Activated CD4-positive, alpha-beta T cell treated with anti-CD3 and anti-CD28 coated beads, Interleukin-2, Interleukin-6, amounts not matched to agents 100 ng/mL and 50 ng/mL, durations not matched to agents 16 hours and 8 hours (primary cell): ENCODE measurements around the gene HS1BP3.
A peak's percentile ranks its signal among the peaks of the same experiment; 100 is the strongest.

Experiments used
- DNase-seq: peaks from one replicate; pipeline ENCODE4 v3.0.0-alpha.2; 2020

Gene HS1BP3

DNA sequence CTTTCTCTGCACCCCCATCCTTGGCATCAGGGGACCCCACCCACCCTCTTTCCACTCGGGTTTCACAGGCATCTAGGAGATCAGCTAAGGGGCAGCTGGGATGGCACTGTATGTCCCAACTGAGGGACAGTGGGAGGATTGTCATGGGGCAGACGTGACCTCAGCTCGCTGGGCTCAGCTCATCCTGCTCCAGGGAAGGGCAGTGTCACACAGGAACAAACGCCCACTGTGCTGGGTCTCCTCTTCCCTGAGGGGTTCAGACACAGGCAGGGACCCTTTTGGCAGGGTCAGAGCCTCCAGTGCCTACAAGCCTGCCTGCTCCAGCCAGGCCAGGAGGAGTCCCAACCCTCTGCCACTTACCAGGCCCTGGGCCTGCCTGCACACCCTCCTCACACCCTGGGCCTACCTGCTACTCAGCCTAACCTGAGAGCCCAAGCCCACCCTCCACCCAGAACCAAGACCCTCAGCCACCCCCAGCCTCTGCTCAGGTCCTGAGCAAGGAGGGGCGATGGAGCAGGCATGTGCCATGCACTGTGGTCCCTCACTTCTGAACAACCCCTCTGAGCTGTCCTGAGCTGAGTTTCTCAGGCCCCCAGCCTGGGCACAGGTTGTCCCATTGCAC is 68.2 kb downstream of the HS1BP3 start:
- DNase-seq, result no peak

DNA sequence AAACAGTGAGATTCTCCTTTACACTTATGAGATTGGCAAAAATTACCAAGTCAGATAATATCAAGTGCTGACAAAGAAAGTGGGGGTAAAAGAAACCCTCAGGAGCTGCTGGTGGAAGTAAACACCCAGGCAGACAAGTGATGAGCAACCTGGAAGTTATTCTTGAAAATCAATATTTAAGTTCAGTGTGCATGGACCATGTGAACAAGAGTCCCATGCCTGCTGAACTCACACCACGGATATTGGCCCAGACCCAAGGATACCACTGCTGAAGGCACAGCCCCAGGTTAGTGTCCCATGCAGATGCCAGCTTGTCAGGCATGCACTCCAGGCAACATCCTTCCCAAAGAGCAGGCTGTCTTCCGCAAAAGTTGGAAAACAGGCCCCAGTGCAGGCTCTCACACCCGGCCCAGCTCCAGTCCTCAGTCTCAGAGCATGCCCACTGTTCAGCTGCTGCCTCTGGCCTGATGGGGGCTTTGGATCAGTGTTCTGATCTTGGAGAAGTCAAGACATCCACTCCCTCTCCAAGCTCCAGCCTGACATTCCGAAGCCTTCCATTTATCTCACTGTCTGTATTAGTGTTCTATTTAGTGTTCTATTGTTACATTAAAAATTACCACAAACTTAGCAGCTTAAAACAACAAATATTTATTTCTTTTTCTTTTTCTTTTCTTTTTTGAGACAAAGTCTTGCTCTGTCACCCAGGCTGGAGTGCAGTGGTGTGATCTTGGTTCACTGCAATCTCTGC is 70.0 kb downstream of the HS1BP3 start:
- no peak for DNase-seq

DNA sequence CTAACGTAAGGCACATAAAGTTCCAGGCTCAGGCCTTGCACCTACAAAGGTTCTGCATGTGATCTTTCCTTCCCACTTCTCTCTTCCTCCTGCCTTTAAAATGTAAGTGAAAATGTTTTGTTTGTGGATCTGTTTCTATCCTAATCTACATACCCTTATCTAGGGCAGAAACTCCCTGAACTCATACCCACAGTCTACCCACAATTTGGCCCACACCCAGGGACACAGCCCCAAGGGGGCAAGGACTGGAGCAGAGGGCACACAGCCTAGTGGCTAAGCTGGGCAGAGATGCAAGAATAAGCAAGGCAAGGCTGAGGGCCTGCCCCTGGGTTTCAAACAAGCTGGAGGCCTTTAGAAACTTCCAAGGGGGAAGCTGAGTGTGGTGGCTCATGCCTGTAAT is 71.0 kb downstream of the HS1BP3 start:
- DNase-seq, result no peak

DNA sequence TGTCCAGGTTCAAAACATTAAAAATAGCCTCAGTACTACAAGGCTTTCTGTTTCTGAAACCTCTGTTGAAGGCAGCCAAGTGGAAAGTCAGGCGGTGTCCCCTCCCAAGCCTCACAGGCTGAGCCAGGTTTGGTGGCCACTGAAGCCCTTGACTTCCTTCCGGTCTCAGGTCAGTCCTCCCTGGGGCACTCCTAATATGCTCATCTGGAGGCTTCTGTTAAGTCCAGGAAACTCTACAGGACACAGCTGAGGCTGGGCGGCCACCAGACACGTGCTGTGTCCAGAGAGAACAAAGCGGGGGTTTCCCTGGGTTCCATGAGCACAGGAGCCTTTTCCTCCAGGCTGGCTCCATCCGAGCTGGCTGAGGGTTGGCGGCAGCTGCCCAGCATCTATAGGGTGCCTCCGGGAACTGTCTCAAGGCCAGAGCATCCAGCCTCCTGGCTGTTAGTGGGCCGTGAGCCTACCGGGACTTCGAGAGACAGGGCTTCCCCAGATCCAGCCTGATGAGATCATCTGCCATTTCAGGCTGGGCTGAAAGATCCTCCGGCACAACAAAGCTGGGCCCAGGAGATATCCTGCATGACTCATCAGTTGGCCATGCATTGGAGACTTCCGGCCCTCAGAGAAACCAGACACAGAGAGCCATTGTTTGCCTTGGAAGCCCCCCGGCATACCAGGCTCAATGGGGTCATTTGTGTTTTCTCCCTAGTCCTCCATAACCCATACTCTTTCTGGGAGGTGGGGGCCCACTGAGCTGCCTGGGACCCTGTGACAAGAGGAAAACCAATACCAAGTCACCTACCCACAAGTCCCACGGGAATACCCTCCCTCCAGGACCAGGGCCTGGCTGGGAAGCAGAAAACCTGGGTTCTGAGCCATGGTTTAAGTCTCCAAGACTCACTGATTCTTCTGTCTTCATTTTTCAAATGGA is 71.7 kb downstream of the HS1BP3 start:
- DNase-seq, result no peak

DNA sequence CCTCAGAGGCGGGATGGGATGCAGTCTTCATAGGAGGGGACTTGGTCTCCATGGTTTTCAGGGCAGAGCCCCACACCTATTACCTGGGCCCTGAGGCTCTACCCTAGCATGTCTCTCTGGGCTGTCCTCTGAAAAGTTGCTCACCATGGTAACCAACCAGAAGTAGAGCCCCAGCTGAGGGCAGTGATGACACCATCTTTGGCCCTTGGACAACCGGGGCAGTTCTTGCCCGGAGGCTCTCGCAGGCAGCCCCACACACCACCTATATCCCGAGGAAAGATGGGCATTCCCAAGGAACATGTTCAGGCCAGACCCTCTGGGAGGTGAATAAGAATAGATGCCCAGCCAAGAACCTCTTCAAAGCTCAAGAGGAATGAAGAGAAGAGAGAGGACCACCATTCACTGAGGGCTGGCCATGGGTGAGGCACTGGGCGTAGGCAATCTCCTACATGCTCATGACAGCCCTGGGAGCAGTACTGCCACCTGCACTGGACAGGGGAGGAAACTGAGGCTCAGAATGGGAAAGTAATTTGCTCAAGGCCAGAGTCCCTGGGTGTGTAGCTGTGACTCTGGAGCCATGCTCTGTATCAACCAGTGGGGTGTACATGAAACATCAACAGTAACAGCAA is 72.5 kb downstream of the HS1BP3 start:
- no peak for DNase-seq

DNA sequence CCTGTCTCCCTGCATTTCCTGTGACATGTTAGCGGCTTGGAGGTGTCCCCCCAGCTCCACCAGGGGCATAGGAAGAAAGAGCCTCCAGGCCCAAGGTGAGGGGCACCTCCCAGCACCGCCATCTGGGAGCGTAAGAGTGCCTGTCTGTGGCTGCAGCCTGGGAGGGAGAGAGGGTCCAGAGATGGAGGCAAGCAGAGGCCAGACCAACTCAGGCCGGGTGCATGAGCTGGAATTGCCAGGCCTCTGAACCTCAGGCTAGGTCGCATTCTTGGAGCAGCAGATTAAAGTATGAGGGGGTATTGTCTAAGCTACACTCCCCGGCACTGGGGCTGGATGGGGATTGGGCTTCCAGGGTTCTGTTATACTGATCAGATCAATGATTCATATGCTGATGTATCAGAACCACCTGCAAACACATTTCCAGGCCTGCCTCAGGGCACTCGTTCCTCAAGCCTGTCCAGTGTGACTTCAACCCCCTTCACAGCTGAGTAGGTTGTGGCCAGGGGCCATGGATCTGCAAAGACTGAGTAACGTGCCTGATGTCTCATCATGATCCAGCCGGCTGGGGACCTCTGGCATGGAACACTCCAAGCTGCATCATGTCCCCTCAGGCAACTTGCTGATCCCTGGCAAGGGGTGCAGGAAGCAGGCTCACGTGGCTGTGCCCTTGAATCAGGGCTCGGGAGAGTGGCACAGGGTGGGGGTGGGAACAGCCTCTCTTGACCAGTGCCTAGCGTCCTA is 73.2 kb downstream of the HS1BP3 start:
- no peak for DNase-seq

DNA sequence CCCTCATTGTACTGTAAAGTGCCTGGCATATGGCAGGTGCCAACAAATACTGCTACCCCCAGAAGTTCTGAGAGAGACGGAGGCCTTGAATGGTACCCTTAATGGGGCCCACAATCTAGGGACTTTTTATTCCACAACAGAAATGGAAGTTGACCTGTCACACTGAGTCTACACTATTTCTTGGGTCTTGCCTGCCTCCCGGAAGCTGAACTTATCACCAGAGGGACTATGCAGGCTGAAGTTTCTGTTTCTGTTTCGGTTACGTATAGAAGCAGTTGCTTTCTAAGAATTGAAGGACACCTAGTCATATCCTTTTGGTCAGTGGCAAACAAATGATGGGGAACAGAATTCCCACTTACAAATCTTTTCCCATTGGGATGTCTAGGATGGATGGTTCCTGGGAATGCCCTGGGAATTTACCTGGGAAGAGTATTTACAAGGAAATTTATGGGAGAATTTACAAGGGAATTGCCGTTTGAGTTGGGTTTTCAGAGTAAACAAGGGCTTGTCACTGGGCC is 74.2 kb downstream of the HS1BP3 start:
- DNase-seq, result peak; percentile 81

DNA sequence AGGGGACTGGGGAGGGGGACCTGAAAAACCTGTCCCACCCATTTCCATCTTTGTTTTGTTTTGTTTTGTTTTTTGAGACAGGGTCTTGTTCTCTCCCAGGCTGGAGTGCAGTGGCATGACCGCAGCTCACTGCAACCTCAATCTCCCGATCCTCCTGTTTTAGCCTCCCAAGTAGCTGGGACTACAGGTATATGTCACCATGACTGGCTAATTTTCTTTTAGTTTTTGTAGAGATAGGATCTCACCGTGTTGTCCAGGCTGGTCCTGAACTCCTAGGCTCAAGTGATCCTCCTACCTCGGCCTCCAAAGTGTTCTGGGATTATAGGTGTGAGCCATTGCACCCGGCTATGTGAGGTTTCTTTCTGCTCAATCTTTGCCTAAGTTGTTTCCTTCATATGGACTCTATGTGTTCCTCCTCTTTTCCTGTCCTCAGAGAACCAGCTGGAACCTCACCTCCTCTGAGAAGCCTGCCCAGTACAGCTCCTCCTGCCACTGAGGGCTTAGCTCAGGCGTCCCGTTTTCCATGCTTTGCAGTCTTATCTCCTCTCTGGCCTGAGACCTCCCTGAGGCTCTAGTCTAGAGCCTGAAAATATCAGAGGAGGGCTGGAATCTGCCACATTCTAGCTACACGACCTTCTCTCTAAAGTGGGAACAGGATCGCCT is 74.8 kb downstream of the HS1BP3 start:
- no peak for DNase-seq

DNA sequence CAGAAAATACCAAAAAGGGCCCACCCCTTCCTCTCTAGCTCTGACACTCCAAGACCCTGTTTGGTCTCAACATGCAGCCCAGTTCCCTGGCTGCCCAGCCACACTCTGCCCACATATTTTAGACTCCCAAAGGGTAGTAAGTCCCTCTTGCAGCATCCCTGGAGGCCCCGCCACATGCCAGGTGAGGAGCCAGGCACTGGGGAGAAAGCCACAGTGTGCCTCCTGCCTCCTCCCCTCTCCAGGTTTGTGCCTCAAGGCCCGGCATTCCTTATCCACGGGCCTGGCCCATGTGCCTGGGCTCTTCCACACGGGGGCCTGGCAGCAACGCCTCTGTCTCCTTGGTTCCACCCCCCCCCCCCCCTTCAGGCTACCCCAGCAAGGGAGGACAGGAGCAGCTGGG is 75.5 kb downstream of the HS1BP3 start:
- no peak for DNase-seq

DNA sequence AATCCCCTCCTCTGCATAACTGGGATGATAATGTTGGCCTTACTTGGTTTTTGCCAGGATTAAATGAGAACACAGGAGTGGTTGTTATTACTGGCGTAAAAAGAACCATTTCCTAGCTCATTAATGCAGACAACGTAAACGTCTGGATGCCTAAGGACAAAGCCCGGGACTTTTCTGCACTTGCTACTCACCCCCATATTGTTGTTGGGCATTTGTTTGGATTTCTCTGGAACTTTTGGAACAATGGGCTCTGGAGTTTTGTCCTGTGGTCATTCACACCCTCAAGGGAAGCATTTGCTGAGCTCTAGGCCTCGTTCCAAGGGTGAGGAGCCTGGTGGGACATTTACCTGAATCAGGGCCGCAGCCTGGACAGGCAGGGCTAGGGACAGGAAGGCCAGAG is 76.0 kb downstream of the HS1BP3 start:
- no peak for DNase-seq

DNA sequence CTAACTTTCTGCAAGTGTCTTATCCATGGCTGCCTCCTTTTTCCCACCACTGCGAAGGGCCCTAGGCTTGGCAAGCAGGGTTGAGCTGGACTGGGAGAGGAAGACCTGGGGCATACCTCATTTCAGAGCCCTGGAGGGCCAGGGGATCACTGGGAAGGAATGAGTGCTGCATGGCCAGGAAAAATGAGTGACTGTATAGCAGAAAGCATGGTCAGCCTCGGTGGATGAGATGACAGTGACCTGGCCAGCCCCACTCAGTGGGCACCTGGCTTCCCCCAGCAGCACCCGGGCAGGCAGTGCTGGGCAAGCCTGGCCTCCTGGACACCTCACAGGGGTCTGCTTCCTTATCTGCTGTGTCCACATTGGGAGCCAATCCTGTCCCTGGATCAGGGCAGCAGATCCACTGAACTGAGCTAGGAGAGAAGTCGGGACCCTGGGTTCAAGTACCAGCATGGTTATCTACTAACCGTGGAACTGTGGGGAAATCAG is 76.4 kb downstream of the HS1BP3 start:
- no peak for DNase-seq

DNA sequence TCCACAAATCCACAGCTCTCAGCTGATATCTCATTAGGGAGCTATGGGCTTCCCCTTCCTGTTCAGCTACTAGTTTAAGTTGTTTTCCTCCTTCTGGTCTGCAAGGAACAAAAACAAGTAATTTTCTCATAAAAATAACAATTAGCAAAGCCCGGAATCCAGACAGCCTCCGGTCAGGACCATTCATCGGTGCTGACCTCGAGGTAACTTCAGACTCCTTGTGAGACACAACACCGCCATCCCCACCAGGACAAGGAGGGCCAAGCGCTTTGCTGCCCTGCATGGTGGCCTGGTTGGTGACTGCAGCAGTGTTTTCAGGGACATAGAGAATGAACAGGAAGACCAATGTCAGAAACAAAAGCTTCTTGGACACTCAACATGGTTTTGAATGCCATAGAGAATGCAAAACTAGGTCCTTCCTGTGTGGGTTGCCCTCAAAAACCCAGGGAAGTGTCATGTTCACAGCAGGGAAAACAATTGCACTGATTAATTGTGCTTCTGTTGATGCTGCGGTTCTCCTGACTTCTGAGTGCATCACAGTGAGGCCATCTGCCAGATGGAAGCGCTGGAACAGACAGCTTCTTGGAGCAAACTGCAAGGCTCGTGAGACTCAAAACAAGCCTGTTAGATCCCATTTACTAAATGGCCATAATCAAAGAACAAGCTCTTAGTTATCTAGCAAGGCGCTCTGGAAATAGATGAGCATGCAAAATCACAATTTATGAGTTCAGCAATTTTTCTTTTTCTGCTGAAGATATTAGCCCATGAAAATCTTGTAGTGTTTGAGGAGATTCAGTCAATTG is 77.1 kb downstream of the HS1BP3 start:
- no peak for DNase-seq

DNA sequence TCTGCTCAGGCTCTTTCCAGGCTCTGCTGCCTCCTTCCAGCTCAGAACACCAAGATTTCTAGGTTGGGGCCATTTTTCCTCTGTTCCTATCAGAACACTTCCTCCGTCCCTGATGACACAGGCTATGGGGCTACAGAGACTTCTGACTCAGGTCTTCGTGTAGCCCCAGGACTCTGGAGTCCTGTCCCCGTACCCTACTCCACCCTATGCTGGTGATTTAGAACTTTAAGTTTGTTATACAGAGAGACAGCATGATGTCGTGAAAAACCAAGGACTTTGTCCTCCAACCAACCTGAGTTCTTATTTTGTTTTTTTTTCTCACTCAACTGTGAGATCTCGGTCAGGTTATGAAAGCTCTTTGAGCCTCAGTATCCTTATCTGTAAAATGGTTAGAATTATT is 78.7 kb downstream of the HS1BP3 start:
- DNase-seq, result no peak

DNA sequence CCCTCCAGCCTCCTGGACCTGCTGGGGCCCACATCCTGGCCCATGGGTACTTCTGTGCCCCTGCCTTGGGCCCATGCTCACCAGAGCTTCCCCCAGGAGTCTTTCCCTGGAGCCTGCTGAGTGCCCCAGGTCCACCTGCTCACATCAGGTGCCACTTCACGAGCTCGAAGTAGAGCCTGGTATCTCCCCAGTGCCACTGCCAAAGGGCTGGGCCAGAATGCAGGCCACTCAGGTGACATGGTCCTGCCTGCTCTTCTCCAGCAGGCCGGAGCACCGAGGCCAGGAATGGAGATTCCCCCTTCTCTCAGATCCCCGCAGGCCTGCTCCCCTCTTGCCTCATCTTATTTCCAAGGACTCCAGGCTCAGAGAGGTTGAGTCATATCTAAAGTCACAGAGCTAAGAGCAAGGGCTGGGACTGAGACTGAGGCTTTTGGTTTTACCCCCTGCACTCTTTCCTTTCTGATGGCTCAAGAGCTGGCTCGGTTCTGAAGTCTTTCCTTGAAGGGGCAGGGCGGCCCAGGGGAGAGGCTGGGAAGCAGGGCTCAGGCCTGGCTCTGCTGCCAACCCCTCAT is 79.2 kb downstream of the HS1BP3 start:
- DNase-seq, result peak; percentile 36

DNA sequence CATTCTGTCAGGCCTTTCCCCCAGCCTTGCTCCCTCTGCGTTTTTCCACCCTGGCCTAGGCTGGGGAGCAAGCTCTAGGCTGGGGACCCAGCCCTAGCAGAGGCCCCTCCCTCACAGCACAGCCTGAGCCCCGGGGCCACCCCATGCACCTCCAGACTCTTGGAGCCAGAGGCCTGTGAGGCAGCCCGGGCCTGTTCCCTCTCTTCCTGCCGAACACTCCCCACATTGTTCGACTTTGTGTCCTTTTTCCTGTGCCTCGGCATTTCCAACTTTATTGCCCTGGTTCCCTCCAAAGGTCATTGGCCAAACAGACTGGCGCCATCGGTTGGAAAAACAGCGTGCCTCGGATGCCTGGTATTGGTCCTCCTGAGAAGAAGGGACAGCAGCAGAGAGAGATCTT is 79.7 kb downstream of the HS1BP3 start:
- DNase-seq, result no peak

DNA sequence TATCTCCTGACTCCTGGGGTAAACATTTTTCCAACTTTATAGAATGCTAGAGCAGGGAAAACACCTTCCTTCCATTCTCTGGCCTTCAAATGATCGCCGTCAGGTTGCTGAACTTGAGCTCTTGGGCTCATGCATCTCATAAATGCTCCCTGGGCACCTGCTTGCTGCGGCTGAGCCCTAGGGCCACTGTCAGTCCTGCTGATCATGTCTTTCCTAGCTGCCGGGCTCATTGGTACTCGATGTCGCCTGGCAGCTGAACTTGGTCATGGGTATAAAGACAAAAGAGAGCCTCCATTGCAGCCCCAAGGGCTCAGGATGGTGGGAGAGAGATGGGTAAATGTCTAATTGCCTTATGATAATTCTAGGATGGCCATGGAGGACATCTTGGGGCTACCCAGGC is 80.6 kb downstream of the HS1BP3 start:
- DNase-seq, result no peak

DNA sequence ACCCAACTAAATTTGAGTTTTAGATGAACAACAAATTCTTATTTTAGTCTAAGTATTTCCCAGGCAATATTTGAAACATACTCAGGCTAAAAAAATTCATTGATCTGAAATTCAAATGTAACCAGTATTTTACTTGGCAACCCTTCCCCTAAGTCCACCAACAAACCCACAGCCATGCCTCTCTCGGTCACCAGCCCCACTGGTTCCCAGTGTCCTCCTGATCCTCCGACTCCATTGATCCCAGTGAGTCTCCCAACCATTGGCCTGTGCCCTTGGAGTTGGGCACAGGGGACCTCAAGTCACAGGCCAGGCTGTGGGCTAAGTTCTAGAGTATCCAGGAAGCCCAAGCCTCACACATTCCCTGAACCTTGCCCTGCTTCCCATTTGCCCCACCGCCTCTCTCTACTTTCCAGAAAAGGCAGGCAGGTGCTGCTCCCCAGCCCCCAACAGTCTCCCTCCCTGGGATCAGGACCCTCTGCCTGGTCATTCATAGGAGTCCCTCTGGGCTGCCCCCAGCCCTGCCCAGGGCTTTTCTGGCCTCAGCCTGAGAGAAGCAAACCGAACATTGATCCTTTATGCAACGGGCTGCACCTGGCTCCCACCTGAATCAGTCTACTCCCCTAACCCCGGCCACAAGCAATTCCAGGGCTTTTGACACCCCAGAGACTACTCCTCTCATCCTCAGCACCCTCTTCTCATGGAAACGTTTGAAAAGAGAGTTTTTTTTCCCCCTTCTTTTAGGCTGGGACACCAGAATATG is 81.3 kb downstream of the HS1BP3 start:
- no peak for DNase-seq

DNA sequence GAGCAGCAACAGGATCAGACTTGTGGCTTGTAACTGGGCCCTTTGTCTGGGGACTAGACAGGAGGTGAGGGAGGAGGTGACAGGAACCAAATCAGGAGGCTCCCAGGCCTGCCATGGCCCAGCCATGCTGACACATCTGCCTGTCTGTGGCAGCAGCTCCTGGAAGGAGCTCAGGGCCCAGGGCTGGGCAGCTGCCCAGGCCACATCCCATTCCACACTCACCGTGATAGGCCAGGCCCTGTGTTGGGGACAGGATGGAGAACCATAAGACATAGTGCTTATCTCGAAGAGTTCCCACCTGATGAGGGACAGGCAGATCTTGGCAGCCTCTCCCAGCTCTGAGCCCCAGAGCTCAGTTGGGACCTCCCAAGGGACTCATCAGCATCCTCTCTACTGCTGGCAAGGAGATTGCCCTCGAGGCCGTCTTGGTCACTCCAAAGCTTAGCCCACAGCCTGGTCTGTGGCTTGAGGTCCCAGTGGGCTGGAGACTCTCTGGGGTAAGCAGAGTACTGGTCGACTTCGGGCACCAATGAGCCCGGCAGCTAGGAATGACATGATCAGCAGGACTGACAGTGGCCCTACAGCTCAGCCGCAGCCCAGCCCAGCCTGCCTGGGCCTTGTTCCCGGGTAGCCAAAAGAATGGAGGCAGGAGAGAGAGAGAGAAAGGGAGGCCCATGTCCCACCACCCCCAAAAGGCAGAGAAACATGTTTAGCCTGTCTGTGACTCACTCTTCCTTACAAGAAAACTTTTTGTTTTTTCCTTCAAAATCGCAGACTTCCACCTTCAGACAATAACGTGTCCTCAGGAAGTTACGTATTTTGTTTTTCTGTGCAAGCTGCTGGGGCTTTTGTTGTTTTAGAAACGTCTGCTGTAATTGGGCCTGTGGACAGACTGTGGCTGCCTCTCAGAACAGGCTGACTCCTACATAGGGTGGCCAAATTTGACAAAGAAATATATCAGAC is 82.1 kb downstream of the HS1BP3 start:
- no peak for DNase-seq

DNA sequence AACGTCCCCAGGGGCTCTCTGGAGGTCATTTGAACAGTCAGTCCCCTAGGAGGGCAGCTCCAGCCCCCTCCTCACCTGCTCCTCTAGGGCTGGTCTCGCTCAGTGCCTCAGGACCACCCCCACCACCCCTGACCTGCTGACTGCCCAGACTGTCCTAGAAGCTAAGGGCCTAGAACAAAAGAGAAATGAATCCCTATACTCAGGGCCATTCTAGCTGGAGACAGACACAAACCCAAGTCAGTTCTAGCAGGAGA is 83.0 kb downstream of the HS1BP3 start:
- no peak for DNase-seq
